ENCODE results near the gene SIAE.

SIAE gene

DNA sequence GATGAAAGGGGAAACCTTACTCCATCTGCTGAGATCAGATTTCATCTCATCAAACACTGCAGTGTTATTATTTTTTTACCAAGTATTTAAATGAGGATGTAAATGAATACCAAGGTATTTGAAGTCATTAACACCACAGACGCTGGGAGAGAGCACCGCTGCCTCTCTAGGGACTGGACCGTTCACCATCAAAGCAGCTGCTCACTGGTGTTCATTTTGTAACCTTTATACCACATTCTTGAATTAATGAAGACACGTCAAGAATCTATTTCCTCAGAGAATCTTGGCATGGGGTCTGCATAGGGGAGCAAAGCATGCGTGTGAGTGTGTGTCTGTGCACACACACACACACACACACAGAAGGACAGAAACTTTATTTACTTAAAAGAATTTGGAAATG, 15.6 kb downstream of the SIAE start:
- Histone ChIP-seq H4K20me1 (ENCODE audit: control insufficient read depth, insufficient read depth, low read depth, low read length) (no peaks in the 10 kb centered on the region), H3K9me2 (replicated peaks; ENCODE audit: control insufficient read depth, low read length) (no peaks in the 10 kb centered on the region), H3K9me3 (ENCODE audit: control insufficient read depth, insufficient read depth, low read length) (no peaks in the 10 kb centered on the region), H3K27me3 (ENCODE audit: control insufficient read depth, low read length) (no peaks in the 10 kb centered on the region), H3K79me2 (ENCODE audit: control insufficient read depth, low read length) (no peaks in the 10 kb centered on the region), H3K36me3 (ENCODE audit: control insufficient read depth, low read length) (no peaks in the 10 kb centered on the region), H3K4me3 (ENCODE audit: low read length) (no peak overlapping the region), H3F3A (ENCODE audit: control insufficient read depth, insufficient read depth) (no peaks in the 10 kb centered on the region), H3K27ac (ENCODE audit: low read depth, low read length) (no peak overlapping the region), H3K4me2 (ENCODE audit: low read length) (no peak overlapping the region), H3K4me1 (ENCODE audit: control insufficient read depth, low read length) (no peaks in the 10 kb centered on the region)
- TF ChIP-seq, protein P1, sequence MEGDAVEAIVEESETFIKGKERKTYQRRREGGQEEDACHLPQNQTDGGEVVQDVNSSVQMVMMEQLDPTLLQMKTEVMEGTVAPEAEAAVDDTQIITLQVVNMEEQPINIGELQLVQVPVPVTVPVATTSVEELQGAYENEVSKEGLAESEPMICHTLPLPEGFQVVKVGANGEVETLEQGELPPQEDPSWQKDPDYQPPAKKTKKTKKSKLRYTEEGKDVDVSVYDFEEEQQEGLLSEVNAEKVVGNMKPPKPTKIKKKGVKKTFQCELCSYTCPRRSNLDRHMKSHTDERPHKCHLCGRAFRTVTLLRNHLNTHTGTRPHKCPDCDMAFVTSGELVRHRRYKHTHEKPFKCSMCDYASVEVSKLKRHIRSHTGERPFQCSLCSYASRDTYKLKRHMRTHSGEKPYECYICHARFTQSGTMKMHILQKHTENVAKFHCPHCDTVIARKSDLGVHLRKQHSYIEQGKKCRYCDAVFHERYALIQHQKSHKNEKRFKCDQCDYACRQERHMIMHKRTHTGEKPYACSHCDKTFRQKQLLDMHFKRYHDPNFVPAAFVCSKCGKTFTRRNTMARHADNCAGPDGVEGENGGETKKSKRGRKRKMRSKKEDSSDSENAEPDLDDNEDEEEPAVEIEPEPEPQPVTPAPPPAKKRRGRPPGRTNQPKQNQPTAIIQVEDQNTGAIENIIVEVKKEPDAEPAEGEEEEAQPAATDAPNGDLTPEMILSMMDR (IDR thresholded peaks at IDR 0.05; ENCODE audit: low read depth, low read length, poor library complexity, severe bottlenecking): no peak
- TF ChIP-seq EZH2phosphoT487 (IDR thresholded peaks at IDR 0.05; ENCODE audit: borderline replicate concordance, low read length): no peak

DNA sequence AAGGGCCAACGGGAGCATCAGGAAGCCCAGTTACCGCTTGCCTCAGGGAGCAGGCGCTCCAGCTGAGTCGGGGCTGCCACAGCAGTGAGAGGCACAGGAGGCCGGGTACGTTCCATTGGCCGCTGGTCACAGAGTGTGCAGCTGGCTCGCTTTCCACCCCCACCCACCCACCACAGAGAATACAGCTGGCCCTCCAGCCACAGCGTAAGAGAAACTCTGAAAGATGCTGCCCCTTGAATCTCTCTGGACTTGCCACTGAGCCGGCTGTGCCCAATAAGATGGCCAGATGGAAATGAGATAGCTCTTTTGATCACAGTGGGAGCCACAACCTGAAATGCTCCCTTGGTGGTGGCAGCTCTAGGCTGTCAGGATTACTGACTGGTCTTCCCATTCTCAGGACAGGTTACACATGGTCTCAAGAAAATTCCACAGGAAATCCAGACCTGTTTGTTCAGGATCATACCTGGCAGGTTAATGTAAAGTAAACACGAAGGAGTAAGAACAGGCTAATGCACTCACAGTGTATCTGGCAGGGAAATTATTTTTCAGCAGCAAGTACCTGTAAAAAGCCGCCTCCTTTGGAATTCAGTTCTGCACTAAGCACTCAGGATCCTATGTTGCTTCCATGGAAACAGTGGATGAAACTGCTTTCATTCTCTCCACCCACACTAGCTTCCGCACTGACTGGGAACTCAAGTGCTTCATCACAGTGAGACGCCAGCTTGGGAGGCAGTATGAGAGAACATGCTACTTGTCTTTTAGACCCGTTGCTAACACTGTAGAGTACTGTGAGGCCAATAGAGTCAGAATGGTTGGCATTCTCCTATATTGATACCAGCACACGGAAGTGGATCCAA, 16.5 kb downstream of the SIAE start:
- Histone ChIP-seq H3K9me2 (replicated peaks; ENCODE audit: control insufficient read depth, low read length) (no peaks in the 10 kb centered on the region), H3K4me3 (ENCODE audit: low read length) (no peak overlapping the region), H4K20me1 (ENCODE audit: control insufficient read depth, insufficient read depth, low read depth, low read length) (no peaks in the 10 kb centered on the region), H3K9me3 (ENCODE audit: control insufficient read depth, insufficient read depth, low read length) (no peaks in the 10 kb centered on the region), H3F3A (ENCODE audit: control insufficient read depth, insufficient read depth) (no peaks in the 10 kb centered on the region), H3K4me1 (ENCODE audit: control insufficient read depth, low read length) (no peaks in the 10 kb centered on the region), H3K36me3 (ENCODE audit: control insufficient read depth, low read length) (no peaks in the 10 kb centered on the region), H3K27ac (ENCODE audit: low read depth, low read length) (no peak overlapping the region), H3K4me2 (ENCODE audit: low read length) (no peak overlapping the region), H3K79me2 (ENCODE audit: control insufficient read depth, low read length) (no peaks in the 10 kb centered on the region), H3K27me3 (ENCODE audit: control insufficient read depth, low read length) (no peaks in the 10 kb centered on the region)
- TF ChIP-seq, protein P1 (IDR thresholded peaks at IDR 0.05; ENCODE audit: low read depth, low read length, poor library complexity, severe bottlenecking): no peak
- no peak for TF ChIP-seq EZH2phosphoT487 (IDR thresholded peaks at IDR 0.05; ENCODE audit: borderline replicate concordance, low read length)

DNA sequence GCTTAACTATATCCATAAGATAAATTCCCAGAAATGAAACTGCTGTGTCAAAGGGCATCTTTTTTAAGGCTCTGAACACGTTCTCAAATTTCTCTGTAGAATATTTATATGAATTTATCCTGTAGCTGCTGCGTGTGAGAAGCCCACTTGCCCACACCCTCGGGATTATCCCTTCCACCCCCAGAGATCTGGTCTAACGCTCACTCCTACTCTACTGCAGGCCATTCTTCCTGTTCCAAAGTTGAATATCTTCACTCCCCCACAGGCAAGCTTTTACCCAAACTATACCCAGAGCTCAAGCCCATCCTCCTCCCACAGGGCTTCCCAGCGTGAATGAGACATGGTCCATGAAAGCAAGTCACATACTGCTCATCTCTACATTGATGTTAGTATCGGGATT, 24.9 kb downstream of the SIAE start:
- H3K4me2 ChIP-seq (ENCODE audit: low read length): no peak overlapping the region
- no peaks in the 10 kb centered on the region for H3K36me3 ChIP-seq (ENCODE audit: control insufficient read depth, low read length)
- H3K4me3 ChIP-seq (ENCODE audit: low read length): no peak overlapping the region
- no peak overlapping the region for H3K27ac ChIP-seq (ENCODE audit: low read depth, low read length)
- no peaks in the 10 kb centered on the region for H3K9me3 ChIP-seq (ENCODE audit: control insufficient read depth, insufficient read depth, low read length)
- H3F3A ChIP-seq (ENCODE audit: control insufficient read depth, insufficient read depth): no peaks in the 10 kb centered on the region
- no peaks in the 10 kb centered on the region for H3K79me2 ChIP-seq (ENCODE audit: control insufficient read depth, low read length)
- no peaks in the 10 kb centered on the region for H3K27me3 ChIP-seq (ENCODE audit: control insufficient read depth, low read length)
- TF ChIP-seq EZH2phosphoT487 (IDR thresholded peaks at IDR 0.05; ENCODE audit: borderline replicate concordance, low read length): no peak
- TF ChIP-seq, protein P1 (IDR thresholded peaks at IDR 0.05; ENCODE audit: low read depth, low read length, poor library complexity, severe bottlenecking): no peak
- H3K4me1 ChIP-seq (ENCODE audit: control insufficient read depth, low read length): peaks cover 24% of the 10 kb centered on the region
- H3K9me2 ChIP-seq (replicated peaks; ENCODE audit: control insufficient read depth, low read length): no peaks in the 10 kb centered on the region
- H4K20me1 ChIP-seq (ENCODE audit: control insufficient read depth, insufficient read depth, low read depth, low read length): no peaks in the 10 kb centered on the region
